ENCODE results near the gene TRIP4. TPM values are rescaled to one million over a fixed set of nuclear protein-coding genes. Genes with fewer than 3 reads are reported as not detected.

The TRIP4 gene
- total RNA-seq, 1 experiment from 2014 or later: 18.3 TPM

DNA sequence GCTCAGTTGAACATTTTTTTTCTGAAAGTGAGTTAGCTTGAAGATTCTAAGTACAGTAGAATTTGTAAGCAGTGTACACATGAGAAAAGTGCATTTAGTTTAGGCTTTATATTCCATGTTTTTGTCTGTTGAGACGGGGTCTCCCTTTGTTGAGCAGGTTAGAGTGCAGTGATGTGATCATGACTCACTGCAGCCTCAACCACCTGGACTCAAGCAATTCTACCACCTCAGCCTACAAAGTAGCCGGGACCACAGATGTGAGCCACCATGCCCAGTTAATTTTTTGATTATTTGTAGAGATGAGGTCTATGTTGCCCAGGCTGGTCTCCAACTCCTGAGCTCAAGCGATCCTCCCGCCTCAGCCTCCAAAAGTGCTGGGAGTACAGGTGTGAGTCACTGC, 26.4 kb upstream of the TRIP4 start:
- intact Hi-C loops (cut with micrococcal nuclease): no loop called here

More for the DNA sequence above, 26.4 kb upstream of the TRIP4 start:
- Histone ChIP-seq H2AFZ (ENCODE audit: low read depth, low read length, poor library complexity, severe bottlenecking) (no peak overlapping the region), H3K27me3 (ENCODE audit: insufficient read depth, low read length) (no peaks in the 10 kb centered on the region), H3K79me2 (ENCODE audit: insufficient read depth, low read length) (peaks cover 4% of the 10 kb centered on the region; the same call in 1 of the 2 replicates), H3K4me3 (replicated peaks in 1 of 2; ENCODE audit: low read depth in 1 of 2, low read length in 2 of 2) (no peak overlapping the region), H3K4me1 (ENCODE audit: control insufficient read depth in 1 of 2, insufficient read depth in 2 of 2, low read length in 2 of 2) (peaks cover 4 to 8% of the 10 kb centered on the region in 2 experiments; a peak in 3 of 4 replicates), H3K9ac (ENCODE audit: low read length) (no peak overlapping the region), H3K9me3 (ENCODE audit: control insufficient read depth in 1 of 2, insufficient read depth in 1 of 2, low read depth in 1 of 2, low read length in 2 of 2) (no peaks in the 10 kb centered on the region), H3K36me3 (ENCODE audit: control insufficient read depth in 1 of 2, insufficient read depth in 2 of 2, low read length in 2 of 2) (peaks cover 0 to 8% of the 10 kb centered on the region in 2 experiments; a peak in 1 of 4 replicates), H4K20me1 (ENCODE audit: insufficient read depth) (no peaks in the 10 kb centered on the region), H3K9me2 (ENCODE audit: insufficient read depth) (no peaks in the 10 kb centered on the region), H3K27ac (ENCODE audit: low read depth, low read length) (no peak overlapping the region), H3K4me2 (ENCODE audit: low read length) (no peak overlapping the region)
- ChIA-PET CTCF (no interaction called here), POLR2A (no interaction called here), RAD21 (ENCODE audit: low non-redundant PET in 1 of 2, low total read pairs in 2 of 2, uncharacterized antibody in 2 of 2, unreplicated experiment in 2 of 2) (no interaction called here)
- no peak for ATAC-seq
- DNase-seq (ENCODE audit: low read depth, low spot score): no peak
- BruUV-seq (replicated peaks): no TSS peak
- TF ChIP-seq, protein P1, sequence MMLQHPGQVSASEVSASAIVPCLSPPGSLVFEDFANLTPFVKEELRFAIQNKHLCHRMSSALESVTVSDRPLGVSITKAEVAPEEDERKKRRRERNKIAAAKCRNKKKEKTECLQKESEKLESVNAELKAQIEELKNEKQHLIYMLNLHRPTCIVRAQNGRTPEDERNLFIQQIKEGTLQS (IDR thresholded peaks at IDR 0.05): no peak
- no peak for TF ChIP-seq ZNF274 (IDR thresholded peaks at IDR 0.05; ENCODE audit: low read depth, low read length)
- TF ChIP-seq JUND (IDR thresholded peaks at IDR 0.05): no peak
- no peak for TF ChIP-seq YY1 (IDR thresholded peaks at IDR 0.05; ENCODE audit: extremely low read depth, insufficient replicate concordance, low read depth, low read length)
- TF ChIP-seq, protein P2, sequence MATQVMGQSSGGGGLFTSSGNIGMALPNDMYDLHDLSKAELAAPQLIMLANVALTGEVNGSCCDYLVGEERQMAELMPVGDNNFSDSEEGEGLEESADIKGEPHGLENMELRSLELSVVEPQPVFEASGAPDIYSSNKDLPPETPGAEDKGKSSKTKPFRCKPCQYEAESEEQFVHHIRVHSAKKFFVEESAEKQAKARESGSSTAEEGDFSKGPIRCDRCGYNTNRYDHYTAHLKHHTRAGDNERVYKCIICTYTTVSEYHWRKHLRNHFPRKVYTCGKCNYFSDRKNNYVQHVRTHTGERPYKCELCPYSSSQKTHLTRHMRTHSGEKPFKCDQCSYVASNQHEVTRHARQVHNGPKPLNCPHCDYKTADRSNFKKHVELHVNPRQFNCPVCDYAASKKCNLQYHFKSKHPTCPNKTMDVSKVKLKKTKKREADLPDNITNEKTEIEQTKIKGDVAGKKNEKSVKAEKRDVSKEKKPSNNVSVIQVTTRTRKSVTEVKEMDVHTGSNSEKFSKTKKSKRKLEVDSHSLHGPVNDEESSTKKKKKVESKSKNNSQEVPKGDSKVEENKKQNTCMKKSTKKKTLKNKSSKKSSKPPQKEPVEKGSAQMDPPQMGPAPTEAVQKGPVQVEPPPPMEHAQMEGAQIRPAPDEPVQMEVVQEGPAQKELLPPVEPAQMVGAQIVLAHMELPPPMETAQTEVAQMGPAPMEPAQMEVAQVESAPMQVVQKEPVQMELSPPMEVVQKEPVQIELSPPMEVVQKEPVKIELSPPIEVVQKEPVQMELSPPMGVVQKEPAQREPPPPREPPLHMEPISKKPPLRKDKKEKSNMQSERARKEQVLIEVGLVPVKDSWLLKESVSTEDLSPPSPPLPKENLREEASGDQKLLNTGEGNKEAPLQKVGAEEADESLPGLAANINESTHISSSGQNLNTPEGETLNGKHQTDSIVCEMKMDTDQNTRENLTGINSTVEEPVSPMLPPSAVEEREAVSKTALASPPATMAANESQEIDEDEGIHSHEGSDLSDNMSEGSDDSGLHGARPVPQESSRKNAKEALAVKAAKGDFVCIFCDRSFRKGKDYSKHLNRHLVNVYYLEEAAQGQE (IDR thresholded peaks at IDR 0.05; ENCODE audit: low read depth): no peak
- TF ChIP-seq, protein P3, sequence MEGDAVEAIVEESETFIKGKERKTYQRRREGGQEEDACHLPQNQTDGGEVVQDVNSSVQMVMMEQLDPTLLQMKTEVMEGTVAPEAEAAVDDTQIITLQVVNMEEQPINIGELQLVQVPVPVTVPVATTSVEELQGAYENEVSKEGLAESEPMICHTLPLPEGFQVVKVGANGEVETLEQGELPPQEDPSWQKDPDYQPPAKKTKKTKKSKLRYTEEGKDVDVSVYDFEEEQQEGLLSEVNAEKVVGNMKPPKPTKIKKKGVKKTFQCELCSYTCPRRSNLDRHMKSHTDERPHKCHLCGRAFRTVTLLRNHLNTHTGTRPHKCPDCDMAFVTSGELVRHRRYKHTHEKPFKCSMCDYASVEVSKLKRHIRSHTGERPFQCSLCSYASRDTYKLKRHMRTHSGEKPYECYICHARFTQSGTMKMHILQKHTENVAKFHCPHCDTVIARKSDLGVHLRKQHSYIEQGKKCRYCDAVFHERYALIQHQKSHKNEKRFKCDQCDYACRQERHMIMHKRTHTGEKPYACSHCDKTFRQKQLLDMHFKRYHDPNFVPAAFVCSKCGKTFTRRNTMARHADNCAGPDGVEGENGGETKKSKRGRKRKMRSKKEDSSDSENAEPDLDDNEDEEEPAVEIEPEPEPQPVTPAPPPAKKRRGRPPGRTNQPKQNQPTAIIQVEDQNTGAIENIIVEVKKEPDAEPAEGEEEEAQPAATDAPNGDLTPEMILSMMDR (IDR thresholded peaks at IDR 0.05 in 2 of 3, conservative IDR thresholded peaks at IDR 0.05 in 1 of 3; ENCODE audit: borderline replicate concordance in 1 of 3, insufficient read depth in 1 of 3, low read depth in 2 of 3, low read length in 2 of 3): no peak
- TF ChIP-seq EGR1 (IDR thresholded peaks at IDR 0.05; ENCODE audit: low read depth): no peak
- TF ChIP-seq RAD21 (IDR thresholded peaks at IDR 0.05; ENCODE audit: low read depth): no peak
- TF ChIP-seq ZFX (IDR thresholded peaks at IDR 0.05): no peak

All from HCT116 (cell line).